Measurements from ENCODE around the gene FBXL13.

DNA sequence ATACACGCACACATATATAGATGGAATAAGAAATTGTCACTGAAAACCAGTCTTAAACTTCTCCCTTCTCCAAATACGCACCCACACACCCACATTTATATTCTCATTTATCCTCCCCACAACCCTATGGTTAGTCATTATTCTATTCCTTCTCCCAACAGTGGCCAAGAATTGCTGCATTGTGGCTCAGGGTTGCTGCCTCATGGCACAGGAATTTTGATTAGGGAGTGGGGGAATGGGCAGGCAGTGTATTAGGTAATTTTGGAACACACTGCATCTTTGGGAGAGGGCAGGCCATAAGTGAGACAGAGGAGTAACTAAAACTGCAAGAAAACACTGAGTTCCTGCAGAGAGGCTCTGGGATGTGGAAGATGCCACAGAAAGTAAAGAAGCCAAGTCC, 38.6 kb upstream of the FBXL13 start:
- TF ChIP-seq RAD51 (IDR thresholded peaks at IDR 0.05) = no peak
- TF ChIP-seq, protein P1, sequence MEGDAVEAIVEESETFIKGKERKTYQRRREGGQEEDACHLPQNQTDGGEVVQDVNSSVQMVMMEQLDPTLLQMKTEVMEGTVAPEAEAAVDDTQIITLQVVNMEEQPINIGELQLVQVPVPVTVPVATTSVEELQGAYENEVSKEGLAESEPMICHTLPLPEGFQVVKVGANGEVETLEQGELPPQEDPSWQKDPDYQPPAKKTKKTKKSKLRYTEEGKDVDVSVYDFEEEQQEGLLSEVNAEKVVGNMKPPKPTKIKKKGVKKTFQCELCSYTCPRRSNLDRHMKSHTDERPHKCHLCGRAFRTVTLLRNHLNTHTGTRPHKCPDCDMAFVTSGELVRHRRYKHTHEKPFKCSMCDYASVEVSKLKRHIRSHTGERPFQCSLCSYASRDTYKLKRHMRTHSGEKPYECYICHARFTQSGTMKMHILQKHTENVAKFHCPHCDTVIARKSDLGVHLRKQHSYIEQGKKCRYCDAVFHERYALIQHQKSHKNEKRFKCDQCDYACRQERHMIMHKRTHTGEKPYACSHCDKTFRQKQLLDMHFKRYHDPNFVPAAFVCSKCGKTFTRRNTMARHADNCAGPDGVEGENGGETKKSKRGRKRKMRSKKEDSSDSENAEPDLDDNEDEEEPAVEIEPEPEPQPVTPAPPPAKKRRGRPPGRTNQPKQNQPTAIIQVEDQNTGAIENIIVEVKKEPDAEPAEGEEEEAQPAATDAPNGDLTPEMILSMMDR (IDR thresholded peaks at IDR 0.05 in 2 of 3, conservative IDR thresholded peaks at IDR 0.05 in 1 of 3; ENCODE audit: control insufficient read depth in 2 of 3, extremely low read depth in 1 of 3, insufficient read depth in 1 of 3, low read depth in 3 of 3, low read length in 3 of 3) = no peak
- no peak for TF ChIP-seq POLR2AphosphoS5 (IDR thresholded peaks at IDR 0.05; ENCODE audit: low read length)
- no peak for TF ChIP-seq ZNF24 (IDR thresholded peaks at IDR 0.05)

All from GM12878 (cell line).